GM12878 (cell line): ENCODE measurements around the gene PAX5. TPM values are rescaled to one million over a fixed set of nuclear protein-coding genes. Genes with fewer than 3 reads are reported as not detected.

Source experiments
- ATAC-seq: fragments of 200-7000 bp; cut with Tn5 transposase; 3 replicates; pipeline ENCODE4 v1.9.1; 2020; ENCODE audit warnings: mild to moderate bottlenecking, moderate library complexity
- BruUV-seq: library from RNA; stranded (reverse); fragments of 400-500 nt; replicated peaks from 2 replicates; lab custom pipeline; 2021; lab: Mats Ljungman, UMichigan
- CTCF ChIA-PET: fragments of 300-600 bp; sonication (Branson Sonifier 250); formaldehyde crosslinking; extraction: SDS; loops from one replicate; lab custom pipeline; 2021; ENCODE audit warnings: inconsistent platforms; lab: Yijun Ruan, JAX
- POLR2A ChIA-PET: fragments of 350-600 bp; formaldehyde crosslinking; extraction: SDS; loops from one replicate; lab custom pipeline; 2021; ENCODE audit warnings: inconsistent platforms; lab: Charles Lee
- RAD21 ChIA-PET: fragments of 300-600 bp; sonication (Branson Sonifier 250); formaldehyde crosslinking; loops from one replicate; lab custom pipeline; 2023; ENCODE audit warnings: antibody characterized with exemption; ENCODE audit not compliant: unreplicated experiment; lab: Charles Lee
- SMC1A ChIA-PET: fragments of 300-600 bp; sonication (Branson Sonifier 250); formaldehyde crosslinking; loops from one replicate; lab custom pipeline; 2023; ENCODE audit not compliant: unreplicated experiment, uncharacterized antibody; lab: Charles Lee
- DNase-seq: peaks from one replicate; pipeline ENCODE4 v3.0.0-alpha.2; 2011; ENCODE audit warnings: low read depth, low spot score
- FAIRE-seq: peaks from 3 replicates; lab custom pipeline; 2011; peaks lifted over from hg19 to GRCh38; lab: Jason Lieb, UNC
- H2AFZ ChIP-seq: 2 replicates; pipeline ENCODE4 v1.6.0; 2011; ENCODE audit warnings: low read depth, low read length, control low read depth; ENCODE audit not compliant: control insufficient read depth
- H3K27ac ChIP-seq: 2 replicates; pipeline ENCODE4 v1.5.1; 2011; ENCODE audit warnings: control low read depth; ENCODE audit not compliant: control insufficient read depth, insufficient read depth
- H3K27me3 ChIP-seq, 2 experiments: replicated peaks in 1 of 2; 2 replicates each; pipeline versions ENCODE4 v1.6.0 to v1.6.1; 2011; ENCODE audit warnings: low read length in 1 of 2; ENCODE audit not compliant: control insufficient read depth in 2 of 2, insufficient read depth in 2 of 2
- H3K36me3 ChIP-seq, 2 experiments: 2 replicates each; pipeline ENCODE4 v1.5.1; 2011; ENCODE audit warnings: low read length in 1 of 2; ENCODE audit not compliant: control insufficient read depth in 2 of 2, insufficient read depth in 2 of 2
- H3K4me1 ChIP-seq: 2 replicates; pipeline ENCODE4 v1.6.1; 2011; ENCODE audit warnings: mild to moderate bottlenecking, low read length, moderate library complexity, mixed read lengths; ENCODE audit not compliant: control insufficient read depth, insufficient read depth
- H3K4me2 ChIP-seq: 2 replicates; pipeline ENCODE4 v1.6.0; 2011; ENCODE audit warnings: control low read depth; ENCODE audit not compliant: control insufficient read depth, insufficient read depth
- H3K4me3 ChIP-seq: fragments of 200-600 bp; sonication (generic); 2 replicates; pipeline ENCODE4 v1.5.1; 2016
- H3K79me2 ChIP-seq: 2 replicates; pipeline ENCODE4 v1.6.0; 2011; ENCODE audit warnings: low read length; ENCODE audit not compliant: control insufficient read depth, insufficient read depth
- H3K9ac ChIP-seq: 2 replicates; pipeline ENCODE4 v1.8.0; 2011; ENCODE audit warnings: low read length, control low read depth, mixed read lengths; ENCODE audit not compliant: control insufficient read depth, insufficient read depth
- H3K9me3 ChIP-seq: replicated peaks from 3 replicates; pipeline ENCODE4 v1.5.1; 2011; ENCODE audit warnings: mild to moderate bottlenecking, low read length; ENCODE audit not compliant: control insufficient read depth, insufficient read depth
- H4K20me1 ChIP-seq: 2 replicates; pipeline ENCODE4 v1.6.0; 2011; ENCODE audit not compliant: control insufficient read depth, insufficient read depth
- CUX1 ChIP-seq: IDR thresholded peaks from 2 replicates; pipeline ENCODE4 v1.6.1; 2012; ENCODE audit warnings: improper control_type of control experiment, low read depth, low read length; ENCODE audit not compliant: insufficient replicate concordance
- EED ChIP-seq: sonication (generic); IDR thresholded peaks from 2 replicates; pipeline ENCODE4 v1.6.1; 2016; ENCODE audit warnings: antibody characterized with exemption, low read depth
- NFIC ChIP-seq: IDR thresholded peaks from 2 replicates; pipeline ENCODE4 v1.6.1; 2012; ENCODE audit warnings: low read depth, mild to moderate bottlenecking, inconsistent platforms, low read length, moderate library complexity
- POLR2A ChIP-seq: IDR thresholded peaks from 2 replicates; pipeline ENCODE4 v1.6.1; 2011; ENCODE audit warnings: low read depth, mild to moderate bottlenecking, low read length
- USF1 ChIP-seq: IDR thresholded peaks from 2 replicates; pipeline ENCODE4 v1.6.1; 2011; ENCODE audit warnings: borderline replicate concordance, low read depth, mild to moderate bottlenecking, moderate library complexity, mixed read lengths, low read length; ENCODE audit not compliant: insufficient read depth; ENCODE audit errors: extremely low read length
- WGBS: methylation state at CpG from one replicate; pipeline ENCODE4 v1.1.6; 2016; ENCODE audit warnings: low lambda C conversion rate; ENCODE audit not compliant: insufficient replicate concordance, insufficient coverage; ENCODE audit errors: missing lambda C conversion rate; 5-methylcytosine and 5-hydroxymethylcytosine counted together
- in situ Hi-C: fragments of 300-500 bp; cut with MboI; formaldehyde crosslinking; loops from 9 replicates; pipeline ENCODE4 v1.14.3; 2018; ENCODE audit warnings: mixed read lengths
- intact Hi-C: fragments of 100-400 bp; cut with micrococcal nuclease; formaldehyde crosslinking; loops from one replicate; pipeline ENCODE4 v1.14.2; 2022; ENCODE audit not compliant: unreplicated experiment
- polyA plus RNA-seq, 11 experiments: library from polyadenylated mRNA; depleted of rRNA in 4 of 11; unstranded in 6 of 11; stranded (reverse) in 5 of 11; fragments of >200 nt; fragmentation: Nextera tagmentation in 4 of 11; fragmentation: Illumina TruSeq in 1 of 11; extraction: Ambion mirVana in 4 of 11; extraction: Trizol in 1 of 11; gene quantifications; 1 replicate in 1 of 11; 2 replicates in 10 of 11; pipeline versions ENCODE4 v1.2.1 to v1.2.3, GENCODE V29; 2011 to 2016; ENCODE audit warnings: inconsistent platforms in 2 of 11, missing spikeins in 2 of 11, low read depth in 1 of 11
- total RNA-seq, 4 experiments: library from RNA; depleted of rRNA in 3 of 4; stranded (reverse); fragments of >200 nt in 3 of 4; fragmentation: Illumina TruSeq in 1 of 4; extraction: Trizol in 1 of 4; gene quantifications; 2 replicates each; pipeline versions ENCODE4 v1.2.1 to v1.2.3, GENCODE V29; 2013 to 2021

PAX5 gene
- total and polyA plus RNA-seq, 10 of the 15 experiments (the other 5 are each of a cell fraction or from before 2014, with no cell fraction given) = 2.2 to 123 (median 31.9) TPM

DNA sequence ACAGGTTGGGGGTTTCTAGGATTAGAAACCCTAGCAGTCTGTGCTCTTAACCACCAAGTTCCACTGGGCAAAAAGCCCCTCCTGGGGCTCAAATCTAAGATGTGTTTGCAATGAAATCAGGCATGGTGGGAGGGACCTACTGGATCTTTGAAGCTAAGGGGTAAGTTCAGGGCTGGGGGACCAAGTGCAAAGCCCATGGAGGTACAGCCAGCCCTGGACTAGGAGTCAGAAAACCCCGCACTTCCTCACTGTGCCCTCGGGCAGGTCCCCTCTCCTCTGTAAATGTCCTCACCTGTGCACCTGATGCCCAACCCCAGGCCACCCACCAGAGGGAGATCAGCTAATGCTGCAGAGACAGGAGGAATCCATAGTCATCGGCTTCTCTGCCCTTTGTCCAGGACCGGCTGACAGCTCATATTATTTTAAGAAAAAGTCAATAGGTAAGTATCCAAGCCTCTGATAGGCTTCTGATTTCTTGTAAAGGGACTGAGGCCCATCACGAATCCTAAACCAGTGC lies 138.3 kb downstream of the PAX5 start (continued):
- TF ChIP-seq CUX1 (no peak), NFIC (no peak)

GRCh38 chr9:36894695-36895310 lies 139.3 kb downstream of the PAX5 start:
- Histone ChIP-seq H3K9me3 (no peaks in the 10 kb centered on the region), H3K36me3 (peaks cover 19 to 40% of the 10 kb centered on the region in 2 experiments), H3K9ac (no peak overlapping the region), H2AFZ (no peak overlapping the region), H3K4me1 (no peaks in the 10 kb centered on the region), H3K4me3 (no peak overlapping the region), H3K79me2 (no peaks in the 10 kb centered on the region; the same call in none of the 2 replicates), H3K27ac (no peak overlapping the region), H3K27me3 (no peaks in the 10 kb centered on the region), H4K20me1 (peaks cover 2% of the 10 kb centered on the region), H3K4me2 (no peak overlapping the region)
- intact Hi-C loops = no loop called here
- RAD21 ChIA-PET = no interaction called here
- DNase-seq = no peak
- ATAC-seq = no peak
- peak; percentile 54; the same call in 1 of the 2 replicates for TF ChIP-seq POLR2A
- TF ChIP-seq USF1 = no peak
- TF ChIP-seq EED = no peak
- FAIRE-seq = no peak
- POLR2A ChIA-PET = no interaction called here
- in situ Hi-C loops = no loop called here
- no TSS peak for BruUV-seq
- WGBS = 96% methylated on average over 23 of the region's 23 CpGs
- CTCF ChIA-PET = no interaction called here
- SMC1A ChIA-PET = no interaction called here
